Left lung (tissue), 10 donors: ENCODE results near the gene GPBAR1. TPM values are rescaled to one million over a fixed set of nuclear protein-coding genes. Genes with fewer than 3 reads are reported as not detected.

ENCODE experiments used
- ATAC-seq: fragments of 200-7000 bp; cut with Tn5 transposase; one replicate; pipeline ENCODE4 v1.9.1; 2020; ENCODE audit warnings: moderate library complexity
- DNase-seq, 4 donors: peaks; one replicate each; pipeline ENCODE4 v3.0.0-alpha.2; 2013 to 2020
- H3K27ac ChIP-seq, 2 donors: fragments of 200-600 bp; sonication (generic) in 1 of 2; one replicate each; pipeline versions ENCODE4 v1.5.0 to v1.8.0; 2020 to 2021
- H3K27me3 ChIP-seq, 2 donors: fragments of 200-600 bp; sonication (generic) in 1 of 2; one replicate each; pipeline versions ENCODE4 v1.5.0 to v1.8.0; 2020 to 2021
- H3K36me3 ChIP-seq, 2 donors: fragments of 200-600 bp; sonication (generic) in 1 of 2; one replicate each; pipeline versions ENCODE4 v1.5.0 to v1.8.0; 2020 to 2021
- H3K4me1 ChIP-seq, 2 donors: fragments of 200-600 bp; one replicate each; pipeline ENCODE4 v1.8.0; 2021
- H3K4me3 ChIP-seq, 2 donors: fragments of 200-600 bp; sonication (generic) in 1 of 2; one replicate each; pipeline versions ENCODE4 v1.5.0 to v1.8.0; 2020 to 2021; ENCODE audit warnings: mild to moderate bottlenecking in 1 of 2
- H3K9me3 ChIP-seq, 2 donors: fragments of 200-600 bp; sonication (generic) in 1 of 2; one replicate each; pipeline versions ENCODE4 v1.5.0 to v1.8.0; 2020 to 2021
- intact Hi-C, 2 donors: fragments of 100-400 bp; cut with DNase I; formaldehyde crosslinking; loops; one replicate each; pipeline versions ENCODE4 v1.11.2 to v1.14.2; 2022
- polyA plus RNA-seq, 6 donors: library from polyadenylated mRNA; unstranded; fragments of 120-200 nt; gene quantifications; one replicate each; pipeline ENCODE4 v1.2.1, GENCODE V29; 2013; ENCODE audit not compliant: insufficient read length in 6 of 6
- total RNA-seq, 2 donors: library from RNA; stranded (reverse); fragmentation: NEBNext Ultra II Directional; extraction: Animal tissue kit (Norgen Biotek cat#: 25700); gene quantifications; one replicate each; pipeline ENCODE4 v1.2.1, GENCODE V29; 2021
- TF ChIP-seq, protein P1 (sequence below), 2 donors: fragments of 200-600 bp; sonication (generic) in 1 of 2; IDR thresholded peaks; one replicate each; pipeline versions ENCODE4 v1.5.0 to v1.8.0; 2021; ENCODE audit warnings: antibody characterized with exemption in 2 of 2
- donor health status: DM: no; HTN: yes; CAD: no.
- donor health status: DM: no; HTN: no; CAD: no.

GPBAR1 gene
- total and polyA plus RNA-seq, 8 donors: 0.88 to 4.3 (median 1.3) TPM

DNA sequence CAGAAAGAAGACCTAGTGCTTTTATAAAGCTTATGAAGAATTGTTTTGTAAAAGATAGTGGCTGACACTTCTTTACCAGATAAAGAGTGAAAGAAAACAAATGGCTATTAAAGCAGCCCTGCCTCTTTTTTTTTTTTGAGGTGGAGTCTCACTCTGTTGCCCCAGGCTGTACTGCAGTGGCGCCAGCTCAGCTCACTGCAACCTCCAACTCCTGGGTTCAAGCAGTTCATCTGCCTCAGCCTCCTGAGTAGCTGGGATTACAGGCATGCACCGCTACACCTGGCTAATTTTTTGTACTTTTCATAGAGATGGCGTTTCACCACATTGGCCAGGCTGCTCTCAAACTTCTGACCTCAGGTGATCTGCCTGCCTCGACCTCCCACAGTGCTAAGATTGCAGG is 31.0 kb upstream of the GPBAR1 start:
- H3K36me3 ChIP-seq: peaks cover 0 to 97% of the 10 kb centered on the region in 2 donors

DNA sequence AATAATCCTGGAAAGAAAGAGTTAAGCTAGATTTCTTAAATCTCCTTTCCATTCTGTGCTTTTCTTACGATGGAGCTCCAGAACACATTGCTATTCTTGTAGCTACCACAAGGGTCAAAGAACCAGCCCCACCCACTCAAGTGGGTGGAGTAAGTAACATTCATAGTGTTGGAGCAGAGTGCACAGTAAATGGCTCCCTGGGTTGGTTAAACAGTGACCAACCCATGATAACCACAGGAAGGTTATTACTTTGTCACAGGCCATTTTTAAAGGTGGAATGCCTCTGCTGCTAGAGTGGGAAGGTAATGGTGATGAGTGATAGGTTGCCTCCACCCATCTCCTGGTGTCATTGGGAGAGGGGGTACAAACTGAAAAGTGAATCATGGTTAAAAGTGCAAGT is 29.9 kb upstream of the GPBAR1 start:
- TF ChIP-seq, protein P1, sequence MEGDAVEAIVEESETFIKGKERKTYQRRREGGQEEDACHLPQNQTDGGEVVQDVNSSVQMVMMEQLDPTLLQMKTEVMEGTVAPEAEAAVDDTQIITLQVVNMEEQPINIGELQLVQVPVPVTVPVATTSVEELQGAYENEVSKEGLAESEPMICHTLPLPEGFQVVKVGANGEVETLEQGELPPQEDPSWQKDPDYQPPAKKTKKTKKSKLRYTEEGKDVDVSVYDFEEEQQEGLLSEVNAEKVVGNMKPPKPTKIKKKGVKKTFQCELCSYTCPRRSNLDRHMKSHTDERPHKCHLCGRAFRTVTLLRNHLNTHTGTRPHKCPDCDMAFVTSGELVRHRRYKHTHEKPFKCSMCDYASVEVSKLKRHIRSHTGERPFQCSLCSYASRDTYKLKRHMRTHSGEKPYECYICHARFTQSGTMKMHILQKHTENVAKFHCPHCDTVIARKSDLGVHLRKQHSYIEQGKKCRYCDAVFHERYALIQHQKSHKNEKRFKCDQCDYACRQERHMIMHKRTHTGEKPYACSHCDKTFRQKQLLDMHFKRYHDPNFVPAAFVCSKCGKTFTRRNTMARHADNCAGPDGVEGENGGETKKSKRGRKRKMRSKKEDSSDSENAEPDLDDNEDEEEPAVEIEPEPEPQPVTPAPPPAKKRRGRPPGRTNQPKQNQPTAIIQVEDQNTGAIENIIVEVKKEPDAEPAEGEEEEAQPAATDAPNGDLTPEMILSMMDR (IDR thresholded peaks at IDR 0.05): peak; percentile 19 to 32
- ATAC-seq: peak; percentile 23
- intact Hi-C loops: no loop called here
- peak overlapping the region; percentile 68 to 84 for H3K27ac ChIP-seq
- DNase-seq: no peak
- peaks cover 0 to 97% of the 10 kb centered on the region in 2 donors for H3K36me3 ChIP-seq
- peaks cover 27 to 78% of the 10 kb centered on the region in 2 donors for H3K4me1 ChIP-seq
- H3K9me3 ChIP-seq: no peaks in the 10 kb centered on the region
- no peak overlapping the region for H3K4me3 ChIP-seq
- no peaks in the 10 kb centered on the region for H3K27me3 ChIP-seq

More for the DNA sequence above, 31.0 kb upstream of the GPBAR1 start:
- H3K9me3 ChIP-seq: no peaks in the 10 kb centered on the region
- intact Hi-C loops: no loop called here
- DNase-seq (no peak), ATAC-seq (peak; percentile 11)
- H3K4me3 ChIP-seq: peak overlapping the region in 1 of 2 donors; percentile 1
- H3K4me1 ChIP-seq: peaks cover 27 to 83% of the 10 kb centered on the region in 2 donors
- TF ChIP-seq, protein P1 (IDR thresholded peaks at IDR 0.05): no peak
- peak overlapping the region; percentile 68 to 84 for H3K27ac ChIP-seq
- no peaks in the 10 kb centered on the region for H3K27me3 ChIP-seq

DNA sequence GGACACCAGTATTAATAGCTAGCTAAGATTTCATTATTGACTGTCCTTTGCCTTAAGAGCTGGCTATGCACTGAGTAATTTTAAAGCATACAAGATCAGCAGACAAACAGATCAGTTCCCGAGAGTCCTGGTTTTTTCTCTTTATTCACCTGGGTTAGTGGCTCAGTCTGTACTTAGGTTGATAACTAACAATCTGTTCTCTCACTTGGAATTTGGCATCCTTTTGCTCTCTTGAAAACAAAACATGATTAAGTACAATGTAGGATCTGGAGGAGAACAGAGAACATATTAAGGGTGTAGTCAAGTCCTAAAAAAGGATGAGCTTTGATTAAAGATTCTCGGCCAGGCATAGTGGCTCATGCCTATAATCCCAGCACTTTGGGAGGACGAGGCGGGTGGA is 27.3 kb upstream of the GPBAR1 start:
- Histone ChIP-seq H3K4me1 (peaks cover 23 to 51% of the 10 kb centered on the region in 2 donors), H3K27ac (peak overlapping the region in 1 of 2 donors; percentile 15), H3K9me3 (no peaks in the 10 kb centered on the region), H3K4me3 (no peak overlapping the region), H3K36me3 (peaks cover 0 to 97% of the 10 kb centered on the region in 2 donors), H3K27me3 (no peaks in the 10 kb centered on the region)
- ATAC-seq (no peak), DNase-seq (no peak)
- intact Hi-C loops: no loop called here
- TF ChIP-seq, protein P1 (IDR thresholded peaks at IDR 0.05): no peak

DNA sequence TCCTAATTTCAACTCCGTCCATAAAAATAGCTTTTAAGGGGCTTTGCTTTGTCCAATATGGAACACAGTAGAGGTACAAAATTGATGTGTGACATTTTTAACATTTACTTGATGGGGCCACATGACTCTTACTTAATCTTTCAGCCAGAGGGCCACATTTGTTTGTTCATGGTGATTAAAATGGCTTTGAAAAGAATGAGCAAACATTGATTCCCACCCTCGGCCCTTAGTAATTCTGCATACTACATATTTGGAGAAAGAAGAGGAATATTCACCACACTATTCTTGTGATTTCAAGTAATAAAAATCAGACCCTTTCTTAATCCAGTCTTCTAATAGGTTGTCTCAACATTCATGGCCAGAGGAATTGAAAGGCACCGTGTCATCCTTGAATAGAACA is 26.3 kb upstream of the GPBAR1 start:
- Histone ChIP-seq H3K4me1 (peaks cover 16 to 41% of the 10 kb centered on the region in 2 donors), H3K27me3 (no peaks in the 10 kb centered on the region), H3K4me3 (no peak overlapping the region), H3K36me3 (peaks cover 0 to 100% of the 10 kb centered on the region in 2 donors), H3K27ac (peak overlapping the region in 1 of 2 donors; percentile 51), H3K9me3 (no peaks in the 10 kb centered on the region)
- DNase-seq (no peak), ATAC-seq (peak; percentile 68)
- intact Hi-C loops: no loop called here
- TF ChIP-seq, protein P1 (IDR thresholded peaks at IDR 0.05): no peak

DNA sequence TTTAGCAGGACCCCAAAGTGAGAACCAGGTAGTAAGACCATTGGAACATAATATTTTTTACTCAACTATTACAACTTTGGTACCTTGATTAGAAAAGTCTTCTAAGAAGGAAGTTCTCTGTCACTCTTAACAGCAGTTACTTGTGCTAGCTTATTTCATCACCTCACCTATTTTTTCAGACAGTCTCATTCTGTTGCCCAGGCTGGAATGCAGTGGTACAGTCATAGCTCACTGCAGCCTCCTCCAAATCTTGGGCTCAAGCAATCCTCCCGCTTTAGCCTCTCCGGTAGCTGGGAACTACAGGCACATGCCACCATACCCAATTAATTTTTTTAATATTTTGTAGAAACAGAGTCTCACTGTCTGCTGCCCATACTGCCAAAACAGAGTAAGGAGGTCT is 25.8 kb upstream of the GPBAR1 start:
- Histone ChIP-seq H3K4me3 (no peak overlapping the region), H3K27me3 (no peaks in the 10 kb centered on the region), H3K27ac (peak overlapping the region in 1 of 2 donors; percentile 51), H3K4me1 (peaks cover 11 to 37% of the 10 kb centered on the region in 2 donors), H3K9me3 (no peaks in the 10 kb centered on the region), H3K36me3 (peaks cover 0 to 100% of the 10 kb centered on the region in 2 donors)
- TF ChIP-seq, protein P1 (IDR thresholded peaks at IDR 0.05): no peak
- DNase-seq (no peak), ATAC-seq (peak; percentile 77)
- intact Hi-C loops: no loop called here
